H1 (cell line): ENCODE data around the gene SPAM1. TPM values are rescaled to one million over a fixed set of nuclear protein-coding genes. Genes with fewer than 3 reads are reported as not detected.

Source experiments
- CTCF ChIA-PET: fragments of 300-600 bp; sonication (Branson Sonifier 250); formaldehyde crosslinking; loops from one replicate; lab custom pipeline; 2021; ENCODE audit not compliant: partially characterized antibody; lab: Charles Lee
- POLR2A ChIA-PET: fragments of 300-600 bp; sonication (Branson Sonifier 250); formaldehyde crosslinking; loops from one replicate; lab custom pipeline; 2021; ENCODE audit warnings: inconsistent platforms; ENCODE audit not compliant: partially characterized antibody; lab: Charles Lee
- DNase-seq, 2 experiments: peaks; one replicate each; pipeline versions ENCODE4 v3.0.0 to v3.0.0-alpha.2; 2010 to 2022; ENCODE audit warnings: low spot score in 2 of 2, low read depth in 1 of 2, mixed read lengths in 1 of 2
- FAIRE-seq: peaks from 2 replicates; lab custom pipeline; 2011; peaks lifted over from hg19 to GRCh38; lab: Jason Lieb, UNC
- H2AFZ ChIP-seq: 2 replicates; pipeline ENCODE4 v1.8.1; 2012; ENCODE audit warnings: low read length, inconsistent platforms
- H2AK5ac ChIP-seq: 2 replicates; pipeline ENCODE4 v1.6.1; 2013; ENCODE audit warnings: low read depth, low read length
- H2BK120ac ChIP-seq: replicated peaks from 2 replicates; pipeline ENCODE3; 2013; ENCODE audit warnings: low read depth, low read length, inconsistent platforms
- H2BK12ac ChIP-seq: 2 replicates; pipeline ENCODE4 v1.6.1; 2013; ENCODE audit warnings: low read depth, low read length
- H2BK15ac ChIP-seq: 2 replicates; pipeline ENCODE4 v1.6.1; 2013; ENCODE audit warnings: low read length
- H2BK20ac ChIP-seq: 2 replicates; pipeline ENCODE4 v1.6.1; 2013; ENCODE audit warnings: low read length
- H2BK5ac ChIP-seq: 2 replicates; pipeline ENCODE4 v1.6.1; 2013; ENCODE audit warnings: low read depth, low read length
- H3K14ac ChIP-seq: 2 replicates; pipeline ENCODE4 v1.6.1; 2013; ENCODE audit warnings: inconsistent platforms; ENCODE audit not compliant: insufficient read length
- H3K18ac ChIP-seq: 2 replicates; pipeline ENCODE4 v1.6.1; 2013; ENCODE audit warnings: low read length; ENCODE audit errors: extremely low read depth
- H3K23ac ChIP-seq: 2 replicates; pipeline ENCODE4 v1.6.1; 2013; ENCODE audit warnings: inconsistent platforms; ENCODE audit not compliant: insufficient read length
- H3K23me2 ChIP-seq: 2 replicates; pipeline ENCODE4 v1.6.1; 2013; ENCODE audit warnings: low read depth, low read length
- H3K27ac ChIP-seq: 2 replicates; pipeline ENCODE4 v1.6.1; 2011; ENCODE audit warnings: low read depth, low read length, inconsistent platforms
- H3K27me3 ChIP-seq, 4 experiments: replicated peaks in 1 of 4; 1 replicate in 1 of 4; 2 replicates in 3 of 4; pipeline versions ENCODE4 v1.6.1 to v1.8.1; 2011 to 2013; ENCODE audit warnings: low read length in 3 of 4, mild to moderate bottlenecking in 3 of 4, inconsistent platforms in 2 of 4, mixed read lengths in 2 of 4, moderate library complexity in 1 of 4; ENCODE audit not compliant: control insufficient read depth in 3 of 4, insufficient read depth in 3 of 4; ENCODE audit errors: extremely low read depth in 1 of 4
- H3K36me3 ChIP-seq, 4 experiments: 2 replicates each; pipeline versions ENCODE4 v1.6.1 to v1.8.1; 2011 to 2013; ENCODE audit warnings: mild to moderate bottlenecking in 4 of 4, low read length in 3 of 4, moderate library complexity in 2 of 4, control low read depth in 1 of 4, inconsistent platforms in 1 of 4; ENCODE audit not compliant: insufficient read depth in 4 of 4, control insufficient read depth in 2 of 4
- H3K4ac ChIP-seq: replicated peaks from 2 replicates; pipeline ENCODE3; 2013; ENCODE audit warnings: low read length, low read depth, mixed read lengths, inconsistent platforms; ENCODE audit not compliant: insufficient read length
- H3K4me1 ChIP-seq, 4 experiments: replicated peaks in 1 of 4; 1 replicate in 1 of 4; 2 replicates in 3 of 4; pipeline versions ENCODE4 v1.6.1 to v1.8.1; 2011 to 2013; ENCODE audit warnings: low read length in 3 of 4, inconsistent platforms in 2 of 4, mixed read lengths in 1 of 4; ENCODE audit not compliant: insufficient read depth in 4 of 4, control insufficient read depth in 3 of 4
- H3K4me2 ChIP-seq, 2 experiments: 2 replicates each; pipeline versions ENCODE4 v1.6.1 to v1.8.1; 2011 to 2013; ENCODE audit warnings: low read depth in 2 of 2, low read length in 2 of 2, control low read depth in 1 of 2, inconsistent platforms in 1 of 2, mild to moderate bottlenecking in 1 of 2; ENCODE audit not compliant: insufficient read depth in 1 of 2
- H3K4me3 ChIP-seq, 4 experiments: fragments of 200-600, 300-600 bp in 1 of 4; sonication (generic), shearing (Covaris generic), sonication (Bioruptor Twin) in 1 of 4; 2 replicates each; pipeline versions ENCODE4 v1.5.1 to v1.8.1; 2011 to 2016; ENCODE audit warnings: low read length in 4 of 4, low read depth in 3 of 4, control low read depth in 2 of 4, inconsistent platforms in 2 of 4, mild to moderate bottlenecking in 2 of 4, mixed read lengths in 1 of 4, moderate library complexity in 1 of 4; ENCODE audit not compliant: insufficient read depth in 2 of 4; ENCODE audit errors: extremely low read depth in 1 of 4
- H3K56ac ChIP-seq: replicated peaks from 2 replicates; pipeline ENCODE3; 2013; ENCODE audit warnings: low read depth, mild to moderate bottlenecking, mixed read lengths, low read length, inconsistent platforms; ENCODE audit not compliant: insufficient read length
- H3K79me1 ChIP-seq: 2 replicates; pipeline ENCODE4 v1.6.1; 2013; ENCODE audit warnings: low read depth, low read length, control low read depth
- H3K79me2 ChIP-seq, 2 experiments: 2 replicates each; pipeline versions ENCODE4 v1.6.1 to v1.8.1; 2012 to 2013; ENCODE audit warnings: low read length in 2 of 2, mild to moderate bottlenecking in 2 of 2, inconsistent platforms in 1 of 2; ENCODE audit not compliant: insufficient read depth in 2 of 2, control insufficient read depth in 1 of 2
- H3K9ac ChIP-seq, 4 experiments: replicated peaks in 1 of 4; 1 replicate in 1 of 4; 2 replicates in 3 of 4; pipeline versions ENCODE4 v1.6.1 to v1.8.1; 2011 to 2013; ENCODE audit warnings: low read depth in 3 of 4, low read length in 3 of 4, control low read depth in 2 of 4, mild to moderate bottlenecking in 2 of 4, moderate library complexity in 2 of 4, inconsistent platforms in 1 of 4; ENCODE audit errors: extremely low read depth in 1 of 4
- H3K9me3 ChIP-seq, 2 experiments: 2 replicates each; pipeline versions ENCODE4 v1.6.1 to v1.8.1; 2012 to 2013; ENCODE audit warnings: mild to moderate bottlenecking in 2 of 2, moderate library complexity in 2 of 2, control low read depth in 1 of 2, inconsistent platforms in 1 of 2, low read depth in 1 of 2, low read length in 1 of 2, mixed read lengths in 1 of 2; ENCODE audit not compliant: insufficient read depth in 2 of 2
- H4K20me1 ChIP-seq, 2 experiments: replicated peaks in 1 of 2; 2 replicates each; pipeline versions ENCODE3 to v1.8.1; 2011 to 2013; ENCODE audit warnings: inconsistent platforms in 2 of 2, low read length in 2 of 2, mild to moderate bottlenecking in 1 of 2; ENCODE audit not compliant: insufficient read depth in 2 of 2, control insufficient read depth in 1 of 2
- H4K5ac ChIP-seq: 2 replicates; pipeline ENCODE4 v1.6.1; 2013; ENCODE audit warnings: low read length, low read depth, mixed read lengths, inconsistent platforms; ENCODE audit not compliant: insufficient read length
- H4K8ac ChIP-seq: 2 replicates; pipeline ENCODE4 v1.8.0; 2013; ENCODE audit warnings: mild to moderate bottlenecking, moderate library complexity, low read length, inconsistent platforms; ENCODE audit not compliant: insufficient read depth; ENCODE audit errors: extremely low read depth
- H4K91ac ChIP-seq: replicated peaks from 2 replicates; pipeline ENCODE3; 2013; ENCODE audit warnings: low read length, mixed read lengths, inconsistent platforms; ENCODE audit not compliant: insufficient read length
- BCL11A ChIP-seq, 2 experiments: IDR thresholded peaks; one replicate each; pipeline ENCODE4 v1.6.1; 2011; ENCODE audit warnings: low read depth in 2 of 2, low read length in 2 of 2, mild to moderate bottlenecking in 2 of 2
- MAFK ChIP-seq: IDR thresholded peaks from 2 replicates; pipeline ENCODE4 v1.6.1; 2012; ENCODE audit warnings: low read depth, mild to moderate bottlenecking, improper control_type of control experiment, low read length
- YY1 ChIP-seq: IDR thresholded peaks from 2 replicates; pipeline ENCODE4 v1.6.1; 2011; ENCODE audit warnings: low read depth, mild to moderate bottlenecking, low read length
- WGBS, 2 experiments: shearing (Covaris generic) in 1 of 2; methylation state at CpG; one replicate each; pipeline versions ENCODE4 v1.1.6 to v1.1.7; 2013 to 2015; ENCODE audit warnings: low lambda C conversion rate in 2 of 2, mixed read lengths in 2 of 2, inconsistent platforms in 1 of 2, low coverage in 1 of 2, missing lambda C conversion rate in 1 of 2; ENCODE audit not compliant: insufficient replicate concordance in 2 of 2, insufficient coverage in 1 of 2, insufficient read length in 1 of 2; ENCODE audit errors: extremely low coverage in 1 of 2, missing lambda C conversion rate in 1 of 2; 5-methylcytosine and 5-hydroxymethylcytosine counted together
- polyA plus RNA-seq, 7 experiments: library from polyadenylated mRNA; depleted of rRNA in 3 of 7; stranded (reverse) in 5 of 7; unstranded in 2 of 7; fragments of >200 nt in 5 of 7; fragments of 200-250 nt in 2 of 7; gene quantifications; 1 replicate in 5 of 7; 2 replicates in 1 of 7; 4 replicates in 1 of 7; pipeline versions ENCODE4 v1.2.1 to v1.2.3, GENCODE V29; 2011 to 2013; ENCODE audit warnings: missing spikeins in 2 of 7, mixed read lengths in 2 of 7
- total RNA-seq: library from RNA; stranded (reverse); fragmentation: NEBNext Ultra II Directional; extraction: Animal tissue kit (Norgen Biotek cat#: 25700); gene quantifications from 2 replicates; pipeline ENCODE4 v1.2.1, GENCODE V29; 2021
- TF ChIP-seq, protein P1 (sequence below): IDR thresholded peaks from 2 replicates; pipeline ENCODE4 v1.6.1; 2011; ENCODE audit warnings: low read depth, mild to moderate bottlenecking, low read length; ENCODE audit not compliant: insufficient read depth
- TF ChIP-seq, protein P2 (sequence below), 3 experiments: IDR thresholded peaks; 1 replicate in 2 of 3; 2 replicates in 1 of 3; pipeline versions ENCODE4 v1.5.1 to v1.6.1; 2011; ENCODE audit warnings: low read length in 3 of 3, mild to moderate bottlenecking in 3 of 3, inconsistent platforms in 2 of 3, low read depth in 1 of 3, moderate library complexity in 1 of 3; ENCODE audit not compliant: insufficient read depth in 1 of 3; ENCODE audit errors: control extremely low read depth in 1 of 3

SPAM1 gene
- total and polyA plus RNA-seq, 2 of the 8 experiments (the other 6 are each of a cell fraction or from before 2014, with no cell fraction given), result not detected

DNA sequence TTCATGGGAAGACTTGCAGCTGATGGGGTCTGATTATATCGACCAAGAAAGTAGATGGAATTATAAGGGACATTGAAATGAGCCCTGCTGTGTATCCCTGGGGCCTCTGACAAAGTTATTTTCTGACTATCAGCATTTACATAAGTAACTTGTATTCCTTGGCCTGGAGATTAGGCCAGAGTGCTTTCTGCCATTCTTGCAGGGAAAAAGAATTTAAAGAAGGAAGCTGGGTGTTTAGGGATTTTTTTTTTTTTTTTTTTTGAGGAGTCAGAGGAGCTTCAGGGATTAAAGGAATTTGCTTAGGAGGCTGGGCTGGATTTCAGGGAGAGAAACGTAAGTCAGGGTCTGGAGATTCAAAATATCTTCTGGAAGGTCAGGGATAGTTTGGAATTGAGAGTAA, 4.6 kb downstream of the SPAM1 start:
- no peak overlapping the region for H3K9ac ChIP-seq
- TF ChIP-seq, protein P1, sequence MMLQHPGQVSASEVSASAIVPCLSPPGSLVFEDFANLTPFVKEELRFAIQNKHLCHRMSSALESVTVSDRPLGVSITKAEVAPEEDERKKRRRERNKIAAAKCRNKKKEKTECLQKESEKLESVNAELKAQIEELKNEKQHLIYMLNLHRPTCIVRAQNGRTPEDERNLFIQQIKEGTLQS, result no peak
- TF ChIP-seq MAFK (no peak), BCL11A (IDR thresholded peaks at IDR 0.05; ENCODE audit: low read depth in 2 of 2, low read length in 2 of 2) (no peak), YY1 (no peak)
- TF ChIP-seq, protein P2, sequence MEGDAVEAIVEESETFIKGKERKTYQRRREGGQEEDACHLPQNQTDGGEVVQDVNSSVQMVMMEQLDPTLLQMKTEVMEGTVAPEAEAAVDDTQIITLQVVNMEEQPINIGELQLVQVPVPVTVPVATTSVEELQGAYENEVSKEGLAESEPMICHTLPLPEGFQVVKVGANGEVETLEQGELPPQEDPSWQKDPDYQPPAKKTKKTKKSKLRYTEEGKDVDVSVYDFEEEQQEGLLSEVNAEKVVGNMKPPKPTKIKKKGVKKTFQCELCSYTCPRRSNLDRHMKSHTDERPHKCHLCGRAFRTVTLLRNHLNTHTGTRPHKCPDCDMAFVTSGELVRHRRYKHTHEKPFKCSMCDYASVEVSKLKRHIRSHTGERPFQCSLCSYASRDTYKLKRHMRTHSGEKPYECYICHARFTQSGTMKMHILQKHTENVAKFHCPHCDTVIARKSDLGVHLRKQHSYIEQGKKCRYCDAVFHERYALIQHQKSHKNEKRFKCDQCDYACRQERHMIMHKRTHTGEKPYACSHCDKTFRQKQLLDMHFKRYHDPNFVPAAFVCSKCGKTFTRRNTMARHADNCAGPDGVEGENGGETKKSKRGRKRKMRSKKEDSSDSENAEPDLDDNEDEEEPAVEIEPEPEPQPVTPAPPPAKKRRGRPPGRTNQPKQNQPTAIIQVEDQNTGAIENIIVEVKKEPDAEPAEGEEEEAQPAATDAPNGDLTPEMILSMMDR (IDR thresholded peaks at IDR 0.05; ENCODE audit: control extremely low read depth in 1 of 3, insufficient read depth in 1 of 3, low read depth in 1 of 3, low read length in 3 of 3), result no peak
- H3K23me2 ChIP-seq, result no peaks in the 10 kb centered on the region
- H4K20me1 ChIP-seq, result no peaks in the 10 kb centered on the region
- 55% methylated on average over 2 of the region's 2 CpGs; no CpG with 5 or more reads in 1 of the 2 experiments for WGBS, 2 experiments
- no peak overlapping the region for H4K5ac ChIP-seq
- H3K27me3 ChIP-seq, result no peaks in the 10 kb centered on the region
- FAIRE-seq (no peak), DNase-seq (no peak)
- H2BK15ac ChIP-seq, result no peak overlapping the region
- no peak overlapping the region for H2BK20ac ChIP-seq
- no peak overlapping the region for H2AK5ac ChIP-seq
- CTCF ChIA-PET, result interaction anchor here (0.5 to 1.5 kb wide), 3 partner anchors 8 to 171 kb away, joined by 3 to 5 read pairs (median 4); no protein-coding TSS in a partner anchor
- H3K79me1 ChIP-seq, result no peaks in the 10 kb centered on the region
- no peak overlapping the region for H3K23ac ChIP-seq
- H2BK120ac ChIP-seq, result no peak overlapping the region
- H4K8ac ChIP-seq, result no peak overlapping the region
- H3K4ac ChIP-seq, result no peak overlapping the region
- no peak overlapping the region for H3K56ac ChIP-seq
- no peak overlapping the region for H2BK5ac ChIP-seq
- H3K79me2 ChIP-seq, result no peaks in the 10 kb centered on the region
- H3K4me2 ChIP-seq, result no peak overlapping the region
- no peak overlapping the region for H3K4me3 ChIP-seq
- no peak overlapping the region for H2BK12ac ChIP-seq
- H3K4me1 ChIP-seq, result peaks cover 0 to 3% (median under 1%) of the 10 kb centered on the region in 4 experiments; a peak in 3 of 7 replicates
- POLR2A ChIA-PET, result no interaction called here
- no peak overlapping the region for H3K14ac ChIP-seq
- H4K91ac ChIP-seq, result no peak overlapping the region
- H3K36me3 ChIP-seq, result no peaks in the 10 kb centered on the region; a peak in 1 of 8 replicates
- no peak overlapping the region for H3K18ac ChIP-seq
- no peaks in the 10 kb centered on the region for H3K9me3 ChIP-seq
- H3K27ac ChIP-seq, result no peak overlapping the region
- H2AFZ ChIP-seq, result no peak overlapping the region
